Liver (tissue), 10 donors: ENCODE measurements around the gene KCNC4. TPM values are rescaled to one million over a fixed set of nuclear protein-coding genes. Genes with fewer than 3 reads are reported as not detected.

Experiments
- DNase-seq: peaks from one replicate; pipeline ENCODE4 v3.0.0-alpha.2; 2017; ENCODE audit warnings: low spot score
- H3K27ac ChIP-seq, 2 donors: one replicate each; pipeline ENCODE4 v1.7.0; 2013; ENCODE audit warnings: inconsistent platforms in 2 of 2, low read length in 2 of 2, control low read depth in 1 of 2, low read depth in 1 of 2, mild to moderate bottlenecking in 1 of 2
- H3K27me3 ChIP-seq, 4 donors: one replicate each; pipeline versions ENCODE4 v1.6.1 to v1.7.0; 2013; ENCODE audit warnings: low read length in 3 of 4, inconsistent platforms in 1 of 4, mild to moderate bottlenecking in 1 of 4, moderate library complexity in 1 of 4; ENCODE audit not compliant: control insufficient read depth in 4 of 4, insufficient read depth in 4 of 4
- H3K36me3 ChIP-seq, 4 donors: one replicate each; pipeline versions ENCODE4 v1.6.1 to v1.7.0; 2013; ENCODE audit warnings: low read length in 3 of 4, mild to moderate bottlenecking in 3 of 4, low read depth in 1 of 4, moderate library complexity in 1 of 4; ENCODE audit not compliant: control insufficient read depth in 4 of 4, insufficient read depth in 3 of 4
- H3K4me1 ChIP-seq, 4 donors: one replicate each; pipeline versions ENCODE4 v1.6.1 to v1.7.0; 2013; ENCODE audit warnings: low read length in 3 of 4, mild to moderate bottlenecking in 3 of 4, moderate library complexity in 1 of 4; ENCODE audit not compliant: control insufficient read depth in 4 of 4, insufficient read depth in 4 of 4
- H3K4me3 ChIP-seq, 3 donors: one replicate each; pipeline versions ENCODE4 v1.6.1 to v1.7.0; 2013; ENCODE audit warnings: low read length in 3 of 3, control low read depth in 1 of 3, low read depth in 1 of 3, mild to moderate bottlenecking in 1 of 3
- H3K9ac ChIP-seq, 2 donors: one replicate each; pipeline ENCODE4 v1.7.0; 2013; ENCODE audit warnings: low read length in 2 of 2, mild to moderate bottlenecking in 2 of 2, moderate library complexity in 2 of 2, control low read depth in 1 of 2, low read depth in 1 of 2
- H3K9me3 ChIP-seq, 4 donors: one replicate each; pipeline versions ENCODE4 v1.6.1 to v1.7.0; 2013; ENCODE audit warnings: low read length in 3 of 4; ENCODE audit not compliant: control insufficient read depth in 4 of 4
- GABPA ChIP-seq, 2 donors: IDR thresholded peaks in 1 of 2; conservative IDR thresholded peaks in 1 of 2; 2 replicates each; pipeline ENCODE4 v1.6.1; 2016; ENCODE audit warnings: antibody characterized with exemption in 2 of 2, mild to moderate bottlenecking in 1 of 2, moderate library complexity in 1 of 2
- HNF4G ChIP-seq: IDR thresholded peaks from 2 replicates; pipeline ENCODE4 v1.6.1; 2016; ENCODE audit warnings: antibody characterized with exemption
- NR2F2 ChIP-seq: IDR thresholded peaks from 2 replicates; pipeline ENCODE4 v1.6.1; 2016; ENCODE audit warnings: antibody characterized with exemption
- RAD21 ChIP-seq, 2 donors: IDR thresholded peaks; 2 replicates each; pipeline ENCODE4 v1.6.1; 2016; ENCODE audit warnings: antibody characterized with exemption in 2 of 2, mild to moderate bottlenecking in 2 of 2
- YY1 ChIP-seq: IDR thresholded peaks from 2 replicates; pipeline ENCODE4 v1.6.1; 2016; ENCODE audit warnings: antibody characterized with exemption, mild to moderate bottlenecking
- ZBTB33 ChIP-seq: IDR thresholded peaks from 2 replicates; pipeline ENCODE4 v1.6.1; 2016; ENCODE audit warnings: antibody characterized with exemption
- WGBS: extraction: QIAGEN DNeasy Blood & Tissue Kit; methylation state at CpG from one replicate; pipeline ENCODE4 v1.1.7; 2013; 5-methylcytosine and 5-hydroxymethylcytosine counted together
- polyA plus RNA-seq, 2 donors: library from polyadenylated mRNA; stranded (reverse) in 1 of 2; unstranded in 1 of 2; fragments of 200-250 nt in 1 of 2; fragments of >200 nt in 1 of 2; fragmentation: Nextera tagmentation in 1 of 2; extraction: Ambion mirVana in 1 of 2; gene quantifications; one replicate each; pipeline versions ENCODE4 v1.2.1 to v1.2.3, GENCODE V29; 2013 to 2015
- small RNA-seq: library from RNA; depleted of rRNA; stranded (forward); fragments of <200 nt; gene quantifications from one replicate; pipeline ENCODE3, GENCODE V24; 2014
- total RNA-seq, 2 donors: library from RNA; depleted of rRNA; stranded (reverse); fragments of >200 nt; gene quantifications; one replicate each; pipeline ENCODE4 v1.2.3, GENCODE V29; 2014
- TF ChIP-seq, protein P1 (sequence below): IDR thresholded peaks from 2 replicates; pipeline ENCODE4 v1.6.1; 2016; ENCODE audit warnings: antibody characterized with exemption
- TF ChIP-seq, protein P2 (sequence below): fragments of 150-350 bp; IDR thresholded peaks from 2 replicates; pipeline ENCODE4 v1.5.1; 2017; ENCODE audit warnings: improper control_type of control experiment, low read depth, low read length; ENCODE audit not compliant: missing input control
- donor health status: healthy.
- donor health status: healthy.
- donor health status: healthy.
- donor health status: healthy.
- donor health status: healthy.

The KCNC4 gene
- total and polyA plus RNA-seq, 4 donors: 0.46 to 2.5 (median 1.5) TPM

- Histone ChIP-seq H3K4me1 (no peaks in the 10 kb centered on the region), H3K9ac (no peak overlapping the region), H3K4me3 (no peak overlapping the region), H3K9me3 (no peaks in the 10 kb centered on the region), H3K27me3 (peaks cover 0 to 3% (median 0%) of the 10 kb centered on the region in 4 donors), H3K36me3 (no peaks in the 10 kb centered on the region), H3K27ac (no peak overlapping the region)
- TF ChIP-seq GABPA (IDR thresholded peaks at IDR 0.05 in 1 of 2, conservative IDR thresholded peaks at IDR 0.05 in 1 of 2) (no peak), ZBTB33 (no peak), HNF4G (no peak), YY1 (no peak), NR2F2 (no peak), RAD21 (IDR thresholded peaks at IDR 0.05) (no peak)
- TF ChIP-seq, protein P1, sequence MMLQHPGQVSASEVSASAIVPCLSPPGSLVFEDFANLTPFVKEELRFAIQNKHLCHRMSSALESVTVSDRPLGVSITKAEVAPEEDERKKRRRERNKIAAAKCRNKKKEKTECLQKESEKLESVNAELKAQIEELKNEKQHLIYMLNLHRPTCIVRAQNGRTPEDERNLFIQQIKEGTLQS: no peak
- TF ChIP-seq, protein P2, sequence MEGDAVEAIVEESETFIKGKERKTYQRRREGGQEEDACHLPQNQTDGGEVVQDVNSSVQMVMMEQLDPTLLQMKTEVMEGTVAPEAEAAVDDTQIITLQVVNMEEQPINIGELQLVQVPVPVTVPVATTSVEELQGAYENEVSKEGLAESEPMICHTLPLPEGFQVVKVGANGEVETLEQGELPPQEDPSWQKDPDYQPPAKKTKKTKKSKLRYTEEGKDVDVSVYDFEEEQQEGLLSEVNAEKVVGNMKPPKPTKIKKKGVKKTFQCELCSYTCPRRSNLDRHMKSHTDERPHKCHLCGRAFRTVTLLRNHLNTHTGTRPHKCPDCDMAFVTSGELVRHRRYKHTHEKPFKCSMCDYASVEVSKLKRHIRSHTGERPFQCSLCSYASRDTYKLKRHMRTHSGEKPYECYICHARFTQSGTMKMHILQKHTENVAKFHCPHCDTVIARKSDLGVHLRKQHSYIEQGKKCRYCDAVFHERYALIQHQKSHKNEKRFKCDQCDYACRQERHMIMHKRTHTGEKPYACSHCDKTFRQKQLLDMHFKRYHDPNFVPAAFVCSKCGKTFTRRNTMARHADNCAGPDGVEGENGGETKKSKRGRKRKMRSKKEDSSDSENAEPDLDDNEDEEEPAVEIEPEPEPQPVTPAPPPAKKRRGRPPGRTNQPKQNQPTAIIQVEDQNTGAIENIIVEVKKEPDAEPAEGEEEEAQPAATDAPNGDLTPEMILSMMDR: no peak
- 75% methylated on average over 2 of the region's 2 CpGs for WGBS
- no peak for DNase-seq
These were observed 49.7 kb downstream of the KCNC4 start for GRCh38 chr1:110259770-110260169.

Small RNA genes within 50 kb of the gene (small RNA-seq; reads per million reads assigned to genes)
- not detected for gene AL137790.1

Other genes starting within 250 kb of the KCNC4 start
- gene AHCYL1, start 225.5 kb upstream of the KCNC4 start, total RNA-seq: 10 to 100 TPM; 27.1 to 40.7 TPM
- gene AHCYL1, start 225.5 kb upstream of the KCNC4 start, polyA plus RNA-seq: 10 to 100 TPM; 24.9 to 33.5 TPM
- 10 to 100 TPM; 20.5 to 22.8 TPM for gene STRIP1, start 175.7 kb upstream of the KCNC4 start, total RNA-seq
- gene STRIP1, start 175.7 kb upstream of the KCNC4 start, polyA plus RNA-seq: 1 to 10 TPM; 5.8 to 6.0 TPM
- gene ALX3, start 139.6 kb upstream of the KCNC4 start, total RNA-seq: not detected
- gene ALX3, start 139.6 kb upstream of the KCNC4 start, polyA plus RNA-seq: not detected
- gene UBL4B, start 97.9 kb upstream of the KCNC4 start, total RNA-seq: not detected
- gene UBL4B, start 97.9 kb upstream of the KCNC4 start, polyA plus RNA-seq: not detected
- not detected for gene SLC6A17, start 59.8 kb upstream of the KCNC4 start, total RNA-seq
- not detected for gene SLC6A17, start 59.8 kb upstream of the KCNC4 start, polyA plus RNA-seq
- 10 to 100 TPM; 27.2 to 34.0 TPM for gene RBM15, start 129.1 kb downstream of the KCNC4 start, total RNA-seq
- 1 to 10 TPM; 2.4 to 2.8 TPM for gene RBM15, start 129.1 kb downstream of the KCNC4 start, polyA plus RNA-seq
- 1 to 10 TPM; 1.8 TPM for gene SLC16A4, start 180.7 kb downstream of the KCNC4 start, total RNA-seq
- 1 to 10 TPM in 1 of 2 donors, under 1 TPM in 1; 0.72 to 1.4 TPM for gene SLC16A4, start 180.7 kb downstream of the KCNC4 start, polyA plus RNA-seq
- 10 to 100 TPM; 30.0 to 41.2 TPM for gene LAMTOR5, start 197.4 kb downstream of the KCNC4 start, total RNA-seq
- gene LAMTOR5, start 197.4 kb downstream of the KCNC4 start, polyA plus RNA-seq: 100 to 1,000 TPM; 147 to 182 TPM
- not detected for gene PROK1, start 240.8 kb downstream of the KCNC4 start, total RNA-seq
- under 1 TPM in 1 of 2 donors, not detected in 1; 0.03 TPM for gene PROK1, start 240.8 kb downstream of the KCNC4 start, polyA plus RNA-seq